GM23338 (cell line): ENCODE results near the gene FHIT. TPM values are rescaled to one million over a fixed set of nuclear protein-coding genes. Genes with fewer than 3 reads are reported as not detected.

ENCODE experiments used
- ATAC-seq: fragments of 200-7000 bp; cut with Tn5 transposase; 3 replicates; pipeline ENCODE4 v1.9.1; 2020
- DNase-seq: peaks from one replicate; pipeline ENCODE4 v3.0.0-alpha.2; 2015; ENCODE audit warnings: low spot score
- H2AFZ ChIP-seq: fragments of 200-600 bp; sonication (generic); 2 replicates; pipeline ENCODE4 v1.8.0; 2016; ENCODE audit warnings: antibody characterized with exemption, mild to moderate bottlenecking, moderate library complexity
- H3F3A ChIP-seq: fragments of 200-600 bp; sonication (generic); replicated peaks from 2 replicates; pipeline ENCODE4 v1.8.0; 2017; ENCODE audit warnings: antibody characterized with exemption, mixed run types, low read depth
- H3K27ac ChIP-seq: fragments of 200-600 bp; sonication (generic); 2 replicates; pipeline ENCODE4 v1.6.1; 2016; ENCODE audit warnings: low read depth
- H3K27me3 ChIP-seq: fragments of 200-600 bp; sonication (generic); 2 replicates; pipeline ENCODE4 v1.8.0; 2016; ENCODE audit warnings: mild to moderate bottlenecking, mixed run types, moderate library complexity; ENCODE audit not compliant: insufficient read depth
- H3K36me3 ChIP-seq: fragments of 200-600 bp; sonication (generic); 2 replicates; pipeline ENCODE4 v1.8.0; 2016; ENCODE audit warnings: mild to moderate bottlenecking; ENCODE audit not compliant: insufficient read depth
- H3K4me1 ChIP-seq: fragments of 200-600 bp; sonication (generic); 2 replicates; pipeline ENCODE4 v1.8.0; 2016; ENCODE audit warnings: mild to moderate bottlenecking, moderate library complexity; ENCODE audit not compliant: insufficient read depth
- H3K4me2 ChIP-seq: fragments of 200-600 bp; sonication (generic); 2 replicates; pipeline ENCODE4 v1.7.1; 2017; ENCODE audit warnings: mixed run types
- H3K4me3 ChIP-seq: fragments of 200-600 bp; sonication (generic); 2 replicates; pipeline ENCODE4 v1.6.1; 2016; ENCODE audit warnings: mixed run types
- H3K79me2 ChIP-seq: fragments of 200-600 bp; sonication (generic); replicated peaks from 2 replicates; pipeline ENCODE4 v1.8.0; 2017; ENCODE audit warnings: mild to moderate bottlenecking; ENCODE audit not compliant: insufficient read depth
- H3K9me2 ChIP-seq: fragments of 200-600 bp; sonication (generic); 2 replicates; pipeline ENCODE4 v1.8.0; 2017; ENCODE audit not compliant: insufficient read depth
- H4K20me1 ChIP-seq: fragments of 200-600 bp; sonication (generic); replicated peaks from 2 replicates; pipeline ENCODE4 v1.8.0; 2017; ENCODE audit warnings: mild to moderate bottlenecking; ENCODE audit not compliant: insufficient read depth
- H3K27ac Mint-ChIP-seq: 2 replicates; pipeline ENCODE4 v1.8.0; 2020; ENCODE audit warnings: inconsistent platforms, mild to moderate bottlenecking, moderate library complexity, mixed read lengths
- H3K27me3 Mint-ChIP-seq: 3 replicates; pipeline ENCODE4 v1.8.0; 2022; ENCODE audit warnings: low read depth, mild to moderate bottlenecking, moderate library complexity, mixed read lengths, inconsistent platforms; ENCODE audit not compliant: insufficient read depth, poor library complexity
- H3K36me3 Mint-ChIP-seq: 3 replicates; pipeline ENCODE4 v1.8.0; 2021; ENCODE audit warnings: low read depth, mild to moderate bottlenecking, inconsistent platforms, moderate library complexity, mixed read lengths
- H3K4me1 Mint-ChIP-seq: 3 replicates; pipeline ENCODE4 v1.8.0; 2020; ENCODE audit warnings: mild to moderate bottlenecking, inconsistent platforms, mixed read lengths
- H3K4me3 Mint-ChIP-seq: 3 replicates; pipeline ENCODE4 v1.8.0; 2021; ENCODE audit warnings: moderate library complexity, mild to moderate bottlenecking, inconsistent platforms, mixed read lengths
- H3K9me3 Mint-ChIP-seq: 3 replicates; pipeline ENCODE4 v1.8.0; 2020; ENCODE audit warnings: moderate library complexity, mild to moderate bottlenecking, inconsistent platforms, mixed read lengths
- CREB1 ChIP-seq: fragments of 250-450 bp; sonication (Bioruptor Pico); IDR thresholded peaks from 2 replicates; pipeline ENCODE4 v1.5.0; 2020; ENCODE audit warnings: low read depth, mild to moderate bottlenecking, moderate library complexity
- EZH2 ChIP-seq: fragments of 200-600 bp; sonication (generic); IDR thresholded peaks from one replicate; pipeline ENCODE4 v1.8.0; 2017; ENCODE audit warnings: antibody characterized with exemption, mild to moderate bottlenecking, low read depth; ENCODE audit not compliant: unreplicated experiment
- EZH2phosphoT487 ChIP-seq: fragments of 200-600 bp; sonication (generic); IDR thresholded peaks from one replicate; pipeline ENCODE4 v1.8.1; 2018; ENCODE audit warnings: antibody characterized with exemption; ENCODE audit not compliant: unreplicated experiment
- JUNB ChIP-seq: IDR thresholded peaks from one replicate; pipeline ENCODE4 v1.6.1; 2016; ENCODE audit warnings: antibody characterized with exemption; ENCODE audit not compliant: unreplicated experiment
- NANOG ChIP-seq: IDR thresholded peaks from 2 replicates; pipeline ENCODE4 v1.6.1; 2016; ENCODE audit warnings: antibody characterized with exemption, borderline replicate concordance
- POLR2AphosphoS5 ChIP-seq: IDR thresholded peaks from 2 replicates; pipeline ENCODE4 v1.6.1; 2016; ENCODE audit warnings: antibody characterized with exemption, low read depth
- STAT1 ChIP-seq: IDR thresholded peaks from one replicate; pipeline ENCODE4 v1.6.1; 2016; ENCODE audit warnings: antibody characterized with exemption; ENCODE audit not compliant: unreplicated experiment
- ZNF114 ChIP-seq: fragments of 250-450 bp; sonication (Bioruptor Pico); IDR thresholded peaks from 2 replicates; pipeline ENCODE4 v1.5.0; 2020; ENCODE audit warnings: mild to moderate bottlenecking, moderate library complexity
- ZNF331 ChIP-seq: fragments of 250-450 bp; sonication (Bioruptor Pico); IDR thresholded peaks from 2 replicates; pipeline ENCODE4 v1.5.0; 2020; ENCODE audit warnings: low read depth, mild to moderate bottlenecking, moderate library complexity
- polyA plus RNA-seq: library from polyadenylated mRNA; unstranded; fragments of >200 nt; fragmentation: Nextera tagmentation; extraction: Ambion mirVana; gene quantifications from 2 replicates; pipeline ENCODE4 v1.2.1, GENCODE V29; 2016
- total RNA-seq: library from RNA; depleted of rRNA; stranded (reverse); fragments of >200 nt; shearing (Covaris generic); gene quantifications from 2 replicates; pipeline ENCODE4 v1.2.3, GENCODE V29; 2014
- TF ChIP-seq, protein P1 (sequence below): IDR thresholded peaks from 2 replicates; pipeline ENCODE4 v1.6.1; 2016; ENCODE audit warnings: antibody characterized with exemption
- TF ChIP-seq, protein P2 (sequence below): IDR thresholded peaks from one replicate; pipeline ENCODE4 v1.6.1; 2018; ENCODE audit warnings: antibody characterized with exemption; ENCODE audit not compliant: unreplicated experiment
- TF ChIP-seq, protein P3 (sequence below): fragments of 250-450 bp; sonication (Bioruptor Pico); IDR thresholded peaks from 2 replicates; pipeline ENCODE4 v1.5.0; 2020; ENCODE audit warnings: mild to moderate bottlenecking, moderate library complexity
- TF ChIP-seq, protein P4 (sequence below), 2 experiments: fragments of 200-600 bp in 1 of 2; sonication (generic) in 1 of 2; conservative IDR thresholded peaks; 2 replicates each; pipeline versions ENCODE4 v1.5.1 to v1.6.1; 2016 to 2017; ENCODE audit warnings: antibody characterized with exemption in 2 of 2, low read depth in 2 of 2, mild to moderate bottlenecking in 2 of 2, moderate library complexity in 1 of 2

FHIT gene
- total and polyA plus RNA-seq, 2 experiments from 2014 or later: 3.0 to 8.3 TPM

DNA sequence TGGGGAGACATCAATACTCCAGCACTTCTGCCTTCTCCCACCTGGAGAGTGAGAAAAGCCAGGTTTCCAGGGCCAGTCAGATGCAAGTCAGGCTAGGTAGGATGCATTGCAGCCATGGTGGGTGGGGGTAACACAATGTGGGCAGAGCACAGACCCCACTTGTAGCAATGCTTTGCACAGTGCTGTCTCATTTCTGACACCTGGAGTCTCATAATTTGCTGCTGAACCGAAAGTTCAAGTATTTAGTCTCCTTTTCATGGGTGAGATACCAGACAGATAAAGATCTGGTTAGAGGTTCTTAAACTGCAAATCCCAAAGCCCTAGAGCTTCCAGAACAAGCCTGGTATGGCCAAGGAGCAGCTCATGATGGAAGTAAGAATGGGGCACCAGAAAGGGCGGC lies 1321.1 kb downstream of the FHIT start:
- Histone ChIP-seq H3K27me3 (no peaks in the 10 kb centered on the region), H2AFZ (no peak overlapping the region), H3K27ac (no peak overlapping the region), H4K20me1 (no peaks in the 10 kb centered on the region), H3F3A (no peaks in the 10 kb centered on the region), H3K4me3 (no peak overlapping the region), H3K9me2 (peaks cover under 1% of the 10 kb centered on the region; the same call in 1 of the 2 replicates), H3K4me1 (no peaks in the 10 kb centered on the region), H3K79me2 (no peaks in the 10 kb centered on the region), H3K4me2 (no peak overlapping the region), H3K36me3 (no peaks in the 10 kb centered on the region)
- H3K4me3 Mint-ChIP-seq: no peak overlapping the region
- TF ChIP-seq CREB1 (no peak), POLR2AphosphoS5 (no peak), NANOG (no peak), ZNF331 (CRISPR knock-in tag) (no peak), STAT1 (no peak), EZH2phosphoT487 (no peak), JUNB (no peak), ZNF114 (CRISPR knock-in tag) (no peak), EZH2 (no peak)
- TF ChIP-seq, protein P1, sequence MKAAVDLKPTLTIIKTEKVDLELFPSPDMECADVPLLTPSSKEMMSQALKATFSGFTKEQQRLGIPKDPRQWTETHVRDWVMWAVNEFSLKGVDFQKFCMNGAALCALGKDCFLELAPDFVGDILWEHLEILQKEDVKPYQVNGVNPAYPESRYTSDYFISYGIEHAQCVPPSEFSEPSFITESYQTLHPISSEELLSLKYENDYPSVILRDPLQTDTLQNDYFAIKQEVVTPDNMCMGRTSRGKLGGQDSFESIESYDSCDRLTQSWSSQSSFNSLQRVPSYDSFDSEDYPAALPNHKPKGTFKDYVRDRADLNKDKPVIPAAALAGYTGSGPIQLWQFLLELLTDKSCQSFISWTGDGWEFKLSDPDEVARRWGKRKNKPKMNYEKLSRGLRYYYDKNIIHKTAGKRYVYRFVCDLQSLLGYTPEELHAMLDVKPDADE: no peak
- TF ChIP-seq, protein P2, sequence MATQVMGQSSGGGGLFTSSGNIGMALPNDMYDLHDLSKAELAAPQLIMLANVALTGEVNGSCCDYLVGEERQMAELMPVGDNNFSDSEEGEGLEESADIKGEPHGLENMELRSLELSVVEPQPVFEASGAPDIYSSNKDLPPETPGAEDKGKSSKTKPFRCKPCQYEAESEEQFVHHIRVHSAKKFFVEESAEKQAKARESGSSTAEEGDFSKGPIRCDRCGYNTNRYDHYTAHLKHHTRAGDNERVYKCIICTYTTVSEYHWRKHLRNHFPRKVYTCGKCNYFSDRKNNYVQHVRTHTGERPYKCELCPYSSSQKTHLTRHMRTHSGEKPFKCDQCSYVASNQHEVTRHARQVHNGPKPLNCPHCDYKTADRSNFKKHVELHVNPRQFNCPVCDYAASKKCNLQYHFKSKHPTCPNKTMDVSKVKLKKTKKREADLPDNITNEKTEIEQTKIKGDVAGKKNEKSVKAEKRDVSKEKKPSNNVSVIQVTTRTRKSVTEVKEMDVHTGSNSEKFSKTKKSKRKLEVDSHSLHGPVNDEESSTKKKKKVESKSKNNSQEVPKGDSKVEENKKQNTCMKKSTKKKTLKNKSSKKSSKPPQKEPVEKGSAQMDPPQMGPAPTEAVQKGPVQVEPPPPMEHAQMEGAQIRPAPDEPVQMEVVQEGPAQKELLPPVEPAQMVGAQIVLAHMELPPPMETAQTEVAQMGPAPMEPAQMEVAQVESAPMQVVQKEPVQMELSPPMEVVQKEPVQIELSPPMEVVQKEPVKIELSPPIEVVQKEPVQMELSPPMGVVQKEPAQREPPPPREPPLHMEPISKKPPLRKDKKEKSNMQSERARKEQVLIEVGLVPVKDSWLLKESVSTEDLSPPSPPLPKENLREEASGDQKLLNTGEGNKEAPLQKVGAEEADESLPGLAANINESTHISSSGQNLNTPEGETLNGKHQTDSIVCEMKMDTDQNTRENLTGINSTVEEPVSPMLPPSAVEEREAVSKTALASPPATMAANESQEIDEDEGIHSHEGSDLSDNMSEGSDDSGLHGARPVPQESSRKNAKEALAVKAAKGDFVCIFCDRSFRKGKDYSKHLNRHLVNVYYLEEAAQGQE: no peak
- TF ChIP-seq, protein P3, sequence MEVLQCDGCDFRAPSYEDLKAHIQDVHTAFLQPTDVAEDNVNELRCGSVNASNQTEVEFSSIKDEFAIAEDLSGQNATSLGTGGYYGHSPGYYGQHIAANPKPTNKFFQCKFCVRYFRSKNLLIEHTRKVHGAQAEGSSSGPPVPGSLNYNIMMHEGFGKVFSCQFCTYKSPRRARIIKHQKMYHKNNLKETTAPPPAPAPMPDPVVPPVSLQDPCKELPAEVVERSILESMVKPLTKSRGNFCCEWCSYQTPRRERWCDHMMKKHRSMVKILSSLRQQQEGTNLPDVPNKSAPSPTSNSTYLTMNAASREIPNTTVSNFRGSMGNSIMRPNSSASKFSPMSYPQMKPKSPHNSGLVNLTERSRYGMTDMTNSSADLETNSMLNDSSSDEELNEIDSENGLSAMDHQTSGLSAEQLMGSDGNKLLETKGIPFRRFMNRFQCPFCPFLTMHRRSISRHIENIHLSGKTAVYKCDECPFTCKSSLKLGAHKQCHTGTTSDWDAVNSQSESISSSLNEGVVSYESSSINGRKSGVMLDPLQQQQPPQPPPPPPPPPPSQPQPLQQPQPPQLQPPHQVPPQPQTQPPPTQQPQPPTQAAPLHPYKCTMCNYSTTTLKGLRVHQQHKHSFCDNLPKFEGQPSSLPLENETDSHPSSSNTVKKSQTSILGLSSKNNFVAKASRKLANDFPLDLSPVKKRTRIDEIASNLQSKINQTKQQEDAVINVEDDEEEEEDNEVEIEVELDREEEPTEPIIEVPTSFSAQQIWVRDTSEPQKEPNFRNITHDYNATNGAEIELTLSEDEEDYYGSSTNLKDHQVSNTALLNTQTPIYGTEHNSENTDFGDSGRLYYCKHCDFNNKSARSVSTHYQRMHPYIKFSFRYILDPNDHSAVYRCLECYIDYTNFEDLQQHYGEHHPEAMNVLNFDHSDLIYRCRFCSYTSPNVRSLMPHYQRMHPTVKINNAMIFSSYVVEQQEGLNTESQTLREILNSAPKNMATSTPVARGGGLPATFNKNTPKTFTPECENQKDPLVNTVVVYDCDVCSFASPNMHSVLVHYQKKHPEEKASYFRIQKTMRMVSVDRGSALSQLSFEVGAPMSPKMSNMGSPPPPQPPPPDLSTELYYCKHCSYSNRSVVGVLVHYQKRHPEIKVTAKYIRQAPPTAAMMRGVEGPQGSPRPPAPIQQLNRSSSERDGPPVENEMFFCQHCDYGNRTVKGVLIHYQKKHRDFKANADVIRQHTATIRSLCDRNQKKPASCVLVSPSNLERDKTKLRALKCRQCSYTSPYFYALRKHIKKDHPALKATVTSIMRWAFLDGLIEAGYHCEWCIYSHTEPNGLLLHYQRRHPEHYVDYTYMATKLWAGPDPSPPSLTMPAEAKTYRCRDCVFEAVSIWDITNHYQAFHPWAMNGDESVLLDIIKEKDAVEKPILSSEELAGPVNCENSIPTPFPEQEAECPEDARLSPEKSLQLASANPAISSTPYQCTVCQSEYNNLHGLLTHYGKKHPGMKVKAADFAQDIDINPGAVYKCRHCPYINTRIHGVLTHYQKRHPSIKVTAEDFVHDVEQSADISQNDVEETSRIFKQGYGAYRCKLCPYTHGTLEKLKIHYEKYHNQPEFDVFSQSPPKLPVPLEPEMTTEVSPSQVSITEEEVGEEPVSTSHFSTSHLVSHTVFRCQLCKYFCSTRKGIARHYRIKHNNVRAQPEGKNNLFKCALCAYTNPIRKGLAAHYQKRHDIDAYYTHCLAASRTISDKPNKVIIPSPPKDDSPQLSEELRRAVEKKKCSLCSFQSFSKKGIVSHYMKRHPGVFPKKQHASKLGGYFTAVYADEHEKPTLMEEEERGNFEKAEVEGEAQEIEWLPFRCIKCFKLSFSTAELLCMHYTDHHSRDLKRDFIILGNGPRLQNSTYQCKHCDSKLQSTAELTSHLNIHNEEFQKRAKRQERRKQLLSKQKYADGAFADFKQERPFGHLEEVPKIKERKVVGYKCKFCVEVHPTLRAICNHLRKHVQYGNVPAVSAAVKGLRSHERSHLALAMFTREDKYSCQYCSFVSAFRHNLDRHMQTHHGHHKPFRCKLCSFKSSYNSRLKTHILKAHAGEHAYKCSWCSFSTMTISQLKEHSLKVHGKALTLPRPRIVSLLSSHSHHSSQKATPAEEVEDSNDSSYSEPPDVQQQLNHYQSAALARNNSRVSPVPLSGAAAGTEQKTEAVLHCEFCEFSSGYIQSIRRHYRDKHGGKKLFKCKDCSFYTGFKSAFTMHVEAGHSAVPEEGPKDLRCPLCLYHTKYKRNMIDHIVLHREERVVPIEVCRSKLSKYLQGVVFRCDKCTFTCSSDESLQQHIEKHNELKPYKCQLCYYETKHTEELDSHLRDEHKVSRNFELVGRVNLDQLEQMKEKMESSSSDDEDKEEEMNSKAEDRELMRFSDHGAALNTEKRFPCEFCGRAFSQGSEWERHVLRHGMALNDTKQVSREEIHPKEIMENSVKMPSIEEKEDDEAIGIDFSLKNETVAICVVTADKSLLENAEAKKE (CRISPR knock-in tag): no peak
- TF ChIP-seq, protein P4, sequence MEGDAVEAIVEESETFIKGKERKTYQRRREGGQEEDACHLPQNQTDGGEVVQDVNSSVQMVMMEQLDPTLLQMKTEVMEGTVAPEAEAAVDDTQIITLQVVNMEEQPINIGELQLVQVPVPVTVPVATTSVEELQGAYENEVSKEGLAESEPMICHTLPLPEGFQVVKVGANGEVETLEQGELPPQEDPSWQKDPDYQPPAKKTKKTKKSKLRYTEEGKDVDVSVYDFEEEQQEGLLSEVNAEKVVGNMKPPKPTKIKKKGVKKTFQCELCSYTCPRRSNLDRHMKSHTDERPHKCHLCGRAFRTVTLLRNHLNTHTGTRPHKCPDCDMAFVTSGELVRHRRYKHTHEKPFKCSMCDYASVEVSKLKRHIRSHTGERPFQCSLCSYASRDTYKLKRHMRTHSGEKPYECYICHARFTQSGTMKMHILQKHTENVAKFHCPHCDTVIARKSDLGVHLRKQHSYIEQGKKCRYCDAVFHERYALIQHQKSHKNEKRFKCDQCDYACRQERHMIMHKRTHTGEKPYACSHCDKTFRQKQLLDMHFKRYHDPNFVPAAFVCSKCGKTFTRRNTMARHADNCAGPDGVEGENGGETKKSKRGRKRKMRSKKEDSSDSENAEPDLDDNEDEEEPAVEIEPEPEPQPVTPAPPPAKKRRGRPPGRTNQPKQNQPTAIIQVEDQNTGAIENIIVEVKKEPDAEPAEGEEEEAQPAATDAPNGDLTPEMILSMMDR (conservative IDR thresholded peaks at IDR 0.05; ENCODE audit: low read depth in 2 of 2): no peak
- no peaks in the 10 kb centered on the region for H3K9me3 Mint-ChIP-seq
- H3K27ac Mint-ChIP-seq: no peak overlapping the region; the same call in 1 of the 2 replicates
- peaks cover under 1% of the 10 kb centered on the region for H3K27me3 Mint-ChIP-seq
- DNase-seq (no peak), ATAC-seq (no peak)
- no peaks in the 10 kb centered on the region for H3K4me1 Mint-ChIP-seq
- H3K36me3 Mint-ChIP-seq: no peaks in the 10 kb centered on the region
